K562 (cell line): ENCODE results near the gene PIP5K1B. TPM values are rescaled to one million over a fixed set of nuclear protein-coding genes. Genes with fewer than 3 reads are reported as not detected.

ENCODE experiments used
- CREM ChIP-seq: IDR thresholded peaks from 2 replicates; pipeline ENCODE4 v1.6.1; 2014; ENCODE audit warnings: antibody characterized with exemption, low read depth
- DEAF1 ChIP-seq: fragments of 450-650 bp; formaldehyde crosslinking; IDR thresholded peaks from 2 replicates; pipeline ENCODE4 v1.4.0; 2020; ENCODE audit warnings: mild to moderate bottlenecking, moderate library complexity
- GABPA ChIP-seq: fragments of 200-800 bp; sonication (Bioruptor generic); conservative IDR thresholded peaks from 2 replicates; pipeline ENCODE4 v1.6.1; 2016; ENCODE audit warnings: low read depth, missing genetic modification characterization, missing compliant biosample characterization
- NCOA2 ChIP-seq, 2 experiments: fragments of 450-650 bp; IDR thresholded peaks; 2 replicates each; pipeline ENCODE4 v1.6.1; 2018; ENCODE audit warnings: mild to moderate bottlenecking in 2 of 2, moderate library complexity in 1 of 2; ENCODE audit not compliant: partially characterized antibody in 2 of 2
- NFIX ChIP-seq: fragments of 250-450 bp; sonication (Bioruptor Pico); IDR thresholded peaks from 2 replicates; pipeline ENCODE4 v1.4.0; 2020; ENCODE audit warnings: low read depth, mild to moderate bottlenecking, moderate library complexity
- NR2C2 ChIP-seq, 2 experiments: fragments of 200-800 bp in 1 of 2; sonication (Bioruptor generic) in 1 of 2; sonication (generic) in 1 of 2; formaldehyde crosslinking in 1 of 2; IDR thresholded peaks; 2 replicates each; pipeline versions ENCODE4 v1.6.1 to v1.8.0; 2016 to 2022; ENCODE audit warnings: mild to moderate bottlenecking in 1 of 2, missing compliant biosample characterization in 1 of 2, missing genetic modification characterization in 1 of 2, missing genetic modification reagents in 1 of 2
- RB1 ChIP-seq: fragments of 450-650 bp; IDR thresholded peaks from 2 replicates; pipeline ENCODE4 v1.6.1; 2017; ENCODE audit warnings: low read depth, mild to moderate bottlenecking
- RBM15 ChIP-seq: fragments of 200-400 bp; formaldehyde crosslinking; IDR thresholded peaks from 2 replicates; pipeline ENCODE4 v1.6.1; 2018; ENCODE audit warnings: mild to moderate bottlenecking, low read length, moderate library complexity; ENCODE audit not compliant: insufficient read depth
- SP1 ChIP-seq: sonication (generic); formaldehyde crosslinking; IDR thresholded peaks from 2 replicates; pipeline ENCODE4 v1.8.1; 2022; ENCODE audit warnings: mild to moderate bottlenecking, missing genetic modification reagents
- SP2 ChIP-seq: IDR thresholded peaks from 2 replicates; pipeline ENCODE4 v1.6.1; 2011; ENCODE audit warnings: mild to moderate bottlenecking, low read depth, low read length, moderate library complexity; ENCODE audit not compliant: poor library complexity, severe bottlenecking; ENCODE audit errors: extremely low read depth
- TEAD1 ChIP-seq, 2 experiments: fragments of 450-650 bp in 1 of 2; sonication (generic) in 1 of 2; formaldehyde crosslinking; IDR thresholded peaks; 2 replicates each; pipeline versions ENCODE4 v1.4.0 to v1.8.0; 2020 to 2022; ENCODE audit warnings: mild to moderate bottlenecking in 2 of 2, missing genetic modification reagents in 1 of 2
- TSC22D4 ChIP-seq: fragments of 450-650 bp; IDR thresholded peaks from 2 replicates; pipeline ENCODE4 v1.6.1; 2016; ENCODE audit warnings: missing genetic modification characterization, missing biosample characterization, control low read depth
- ZNF146 ChIP-seq: IDR thresholded peaks from one replicate; pipeline ENCODE4 v1.6.1; 2018; ENCODE audit warnings: missing compliant biosample characterization; ENCODE audit not compliant: unreplicated experiment
- ZNF449 ChIP-seq: fragments of 250-450 bp; sonication (Bioruptor Pico); IDR thresholded peaks from 2 replicates; pipeline ENCODE4 v1.8.0; 2022; ENCODE audit warnings: moderate library complexity, mild to moderate bottlenecking, inconsistent platforms
- ZNF655 ChIP-seq: fragments of 250-450 bp; sonication (Bioruptor Pico); IDR thresholded peaks from 2 replicates; pipeline ENCODE4 v1.5.0; 2021
- ZNF695 ChIP-seq: fragments of 450-650 bp; formaldehyde crosslinking; IDR thresholded peaks from 2 replicates; pipeline ENCODE4 v1.4.0; 2020; ENCODE audit warnings: mild to moderate bottlenecking, moderate library complexity
- ZSCAN32 ChIP-seq: fragments of 450-650 bp; formaldehyde crosslinking; IDR thresholded peaks from 2 replicates; pipeline ENCODE4 v1.4.0; 2020; ENCODE audit warnings: mild to moderate bottlenecking, moderate library complexity
- polyA plus RNA-seq, 8 experiments: library from polyadenylated mRNA; depleted of rRNA in 4 of 8; stranded (reverse) in 5 of 8; unstranded in 3 of 8; fragments of >200 nt; fragmentation: Nextera tagmentation in 2 of 8; fragmentation: Illumina TruSeq in 1 of 8; extraction: Ambion mirVana in 2 of 8; extraction: Trizol in 1 of 8; gene quantifications; 2 replicates each; pipeline versions ENCODE4 v1.2.1 to v1.2.3, GENCODE V29; 2011 to 2014; ENCODE audit warnings: inconsistent platforms in 1 of 8, missing spikeins in 1 of 8
- total RNA-seq, 7 experiments: library from RNA; depleted of rRNA in 6 of 7; stranded (reverse); fragments of >200 nt in 6 of 7; fragmentation: Illumina TruSeq in 2 of 7; extraction: Trizol in 2 of 7; gene quantifications; 2 replicates each; pipeline versions ENCODE4 v1.2.1 to v1.2.3, GENCODE V29; 2011 to 2021; ENCODE audit warnings: low replicate concordance in 1 of 7
- TF ChIP-seq, protein P1 (sequence below): fragments of 250-450 bp; sonication (Bioruptor Pico); IDR thresholded peaks from 2 replicates; pipeline ENCODE4 v1.5.0; 2020; ENCODE audit warnings: mild to moderate bottlenecking, borderline replicate concordance

Gene PIP5K1B
- total and polyA plus RNA-seq, 9 of the 15 experiments (the other 6 are each of a cell fraction or from before 2014, with no cell fraction given): 3.1 to 12.9 (median 7.4) TPM

DNA sequence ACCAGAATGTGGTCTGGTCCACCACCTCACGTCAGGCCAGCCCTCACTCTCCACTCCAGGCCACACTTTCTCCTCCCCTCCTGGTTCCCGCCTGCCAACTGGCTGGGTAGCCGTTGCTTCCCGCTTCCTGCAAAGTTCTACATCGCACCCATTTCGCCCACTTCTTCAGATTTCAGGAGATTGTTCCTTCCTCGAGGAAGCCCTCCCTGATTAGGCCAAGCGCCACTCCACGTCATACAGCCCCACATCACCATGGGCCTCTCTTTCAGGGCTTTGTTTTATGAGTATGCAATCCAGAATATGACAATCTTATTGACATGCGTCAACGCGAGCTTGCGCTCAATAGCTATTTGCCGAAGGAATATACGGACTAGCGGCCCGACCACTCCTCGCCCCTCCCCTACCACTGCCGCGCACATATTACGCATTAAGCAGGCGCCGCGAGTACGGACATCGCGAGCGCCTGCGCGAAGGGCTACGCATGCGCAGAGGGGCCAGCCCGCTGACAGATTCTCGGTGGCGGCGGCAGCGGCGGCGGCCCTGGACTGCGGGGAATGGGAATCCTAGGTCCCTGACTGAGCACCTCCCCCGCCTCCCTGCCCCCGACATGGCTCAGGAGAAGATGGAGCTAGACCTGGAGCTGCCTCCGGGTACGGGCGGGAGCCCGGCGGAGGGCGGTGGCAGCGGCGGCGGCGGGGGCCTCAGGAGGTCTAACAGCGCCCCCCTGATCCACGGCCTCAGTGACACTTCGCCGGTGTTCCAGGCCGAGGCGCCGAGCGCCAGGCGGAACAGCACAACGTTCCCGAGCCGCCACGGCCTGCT is 74.7 kb downstream of the PIP5K1B start (continued):
- TF ChIP-seq DEAF1 (CRISPR knock-in tag): no peak
- TF ChIP-seq TSC22D4 (tag): no peak
- TF ChIP-seq NFIX (CRISPR knock-in tag): no peak
- no peak for TF ChIP-seq SP2
- no peak for TF ChIP-seq TEAD1 (CRISPR knock-in tag; IDR thresholded peaks at IDR 0.05)
- TF ChIP-seq RBM15: no peak
- no peak for TF ChIP-seq ZNF655
- 0 out of 2 replicates have a peak, but pooled peaks have one; percentile 30 for TF ChIP-seq RB1
- 0 out of 2 replicates have a peak, but pooled peaks have one; percentile 21 for TF ChIP-seq SP1 (CRISPR knock-in tag)
- TF ChIP-seq NR2C2 (CRISPR knock-in tag; IDR thresholded peaks at IDR 0.05): no peak
- TF ChIP-seq NR2C2 (tag; IDR thresholded peaks at IDR 0.05): peak; percentile 6; the same call in 1 of the 2 replicates
- TF ChIP-seq, protein P1, sequence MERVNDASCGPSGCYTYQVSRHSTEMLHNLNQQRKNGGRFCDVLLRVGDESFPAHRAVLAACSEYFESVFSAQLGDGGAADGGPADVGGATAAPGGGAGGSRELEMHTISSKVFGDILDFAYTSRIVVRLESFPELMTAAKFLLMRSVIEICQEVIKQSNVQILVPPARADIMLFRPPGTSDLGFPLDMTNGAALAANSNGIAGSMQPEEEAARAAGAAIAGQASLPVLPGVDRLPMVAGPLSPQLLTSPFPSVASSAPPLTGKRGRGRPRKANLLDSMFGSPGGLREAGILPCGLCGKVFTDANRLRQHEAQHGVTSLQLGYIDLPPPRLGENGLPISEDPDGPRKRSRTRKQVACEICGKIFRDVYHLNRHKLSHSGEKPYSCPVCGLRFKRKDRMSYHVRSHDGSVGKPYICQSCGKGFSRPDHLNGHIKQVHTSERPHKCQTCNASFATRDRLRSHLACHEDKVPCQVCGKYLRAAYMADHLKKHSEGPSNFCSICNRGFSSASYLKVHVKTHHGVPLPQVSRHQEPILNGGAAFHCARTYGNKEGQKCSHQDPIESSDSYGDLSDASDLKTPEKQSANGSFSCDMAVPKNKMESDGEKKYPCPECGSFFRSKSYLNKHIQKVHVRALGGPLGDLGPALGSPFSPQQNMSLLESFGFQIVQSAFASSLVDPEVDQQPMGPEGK: no peak
- no peak for TF ChIP-seq ZNF695 (CRISPR knock-in tag)
- no peak for TF ChIP-seq ZNF449 (CRISPR knock-in tag)
- no peak for TF ChIP-seq ZSCAN32 (CRISPR knock-in tag)
- no peak for TF ChIP-seq ZNF146 (CRISPR knock-in tag)
- no peak for TF ChIP-seq GABPA (tag)
- peak; percentile 98 for TF ChIP-seq CREM
- no peak for TF ChIP-seq NCOA2 (IDR thresholded peaks at IDR 0.05; ENCODE audit: partially characterized antibody in 2 of 2)
